Germinal center (tissue), 1 donor: ENCODE data around the gene TRAF3IP1.
"Not testable (repeated sequence)": the region's sequence is repeated elsewhere in the genome, so short reads cannot be mapped to it uniquely, and the experiment has no call there.

Experiments
- DNase-seq: peaks from one replicate; pipeline ENCODE4 v3.0.0; 2012; ENCODE audit warnings: mixed read lengths, low spot score

Gene TRAF3IP1

GRCh38 chr2:238427435-238428162 lies 107.3 kb downstream of the TRAF3IP1 start:
- no peak for DNase-seq

- DNase-seq: no peak
Measured at GRCh38 chr2:238428866-238429265, 108.5 kb downstream of the TRAF3IP1 start.

GRCh38 chr2:238430781-238431180 lies 110.5 kb downstream of the TRAF3IP1 start:
- no peak for DNase-seq

GRCh38 chr2:238431456-238431855 lies 111.1 kb downstream of the TRAF3IP1 start:
- no peak for DNase-seq

- DNase-seq: no peak
Measured at GRCh38 chr2:238433300-238433915, 113.1 kb downstream of the TRAF3IP1 start.

GRCh38 chr2:238433941-238434845 lies 113.9 kb downstream of the TRAF3IP1 start:
- no peak for DNase-seq

GRCh38 chr2:238434846-238435751 lies 114.8 kb downstream of the TRAF3IP1 start:
- DNase-seq: no peak

- no peak for DNase-seq
Measured at GRCh38 chr2:238435752-238436096, 115.4 kb downstream of the TRAF3IP1 start.

GRCh38 chr2:238438856-238439849 lies 118.8 kb downstream of the TRAF3IP1 start:
- no peak for DNase-seq

GRCh38 chr2:238439917-238440316 lies 119.6 kb downstream of the TRAF3IP1 start:
- no peak for DNase-seq

- DNase-seq: no peak
Measured at GRCh38 chr2:238440331-238440730, 120.0 kb downstream of the TRAF3IP1 start.

- DNase-seq: no peak
Measured at GRCh38 chr2:238440767-238441166, 120.4 kb downstream of the TRAF3IP1 start.

GRCh38 chr2:238441262-238442114 lies 121.2 kb downstream of the TRAF3IP1 start:
- DNase-seq: no peak

GRCh38 chr2:238442257-238442656 lies 121.9 kb downstream of the TRAF3IP1 start:
- not testable (repeated sequence) for DNase-seq

GRCh38 chr2:238444242-238444641 lies 123.9 kb downstream of the TRAF3IP1 start:
- DNase-seq: no peak

GRCh38 chr2:238445409-238446190 lies 125.3 kb downstream of the TRAF3IP1 start:
- DNase-seq: no peak

- DNase-seq: no peak
Measured at GRCh38 chr2:238446371-238446770, 126.1 kb downstream of the TRAF3IP1 start.

- no peak for DNase-seq
Measured at GRCh38 chr2:238448031-238448955, 128.0 kb downstream of the TRAF3IP1 start.
